Measurements from ENCODE around the gene WDR20.
"Not testable (repeated sequence)": the region's sequence is repeated elsewhere in the genome, so short reads cannot be mapped to it uniquely, and the experiment has no call there.

WDR20 gene

GRCh38 chr14:102222751-102223150, 83.1 kb downstream of the WDR20 start:
- no peak for DNase-seq

GRCh38 chr14:102223682-102224081, 84.0 kb downstream of the WDR20 start:
- no peak for DNase-seq

GRCh38 chr14:102225386-102225785, 85.7 kb downstream of the WDR20 start:
- DNase-seq = no peak

GRCh38 chr14:102225936-102226335, 86.2 kb downstream of the WDR20 start:
- no peak for DNase-seq

DNA sequence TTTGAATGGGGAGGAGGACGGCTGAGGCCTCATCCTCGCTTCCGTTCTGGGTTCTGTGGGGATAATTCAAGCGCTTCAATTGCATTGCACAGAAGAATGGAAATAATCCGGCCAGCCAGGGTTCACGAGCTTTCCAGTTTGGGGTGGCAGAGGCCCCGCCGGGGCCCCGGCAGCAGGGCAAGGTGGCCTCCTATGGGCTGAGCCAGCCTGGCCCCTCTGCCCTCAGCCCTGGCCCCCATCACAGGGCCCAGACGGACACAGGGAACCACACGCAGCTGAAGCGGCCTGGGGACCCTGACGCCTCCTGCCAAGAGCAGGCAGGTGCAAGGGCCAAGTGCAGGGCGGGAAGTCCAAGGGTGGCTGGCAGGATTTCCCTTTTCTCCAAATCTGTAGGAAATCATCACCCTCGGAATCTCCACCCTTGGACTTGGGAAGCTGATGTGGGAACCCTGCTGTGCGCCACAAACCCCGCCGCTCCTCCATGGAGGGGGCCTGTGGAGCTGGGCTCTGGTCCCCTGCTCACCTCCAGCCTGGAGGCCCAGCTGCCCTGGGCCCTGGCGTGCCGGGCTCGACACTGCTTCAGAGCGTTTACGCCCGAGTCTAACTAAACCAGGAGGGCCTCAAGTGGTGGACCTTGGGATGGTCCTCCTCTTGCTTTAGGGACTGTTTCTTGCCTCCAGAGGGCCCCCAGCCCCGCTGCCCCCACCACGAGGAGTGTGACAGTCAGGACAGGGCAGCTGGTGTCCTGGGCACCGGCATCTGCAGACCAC, 86.8 kb downstream of the WDR20 start:
- no peak for DNase-seq

DNA sequence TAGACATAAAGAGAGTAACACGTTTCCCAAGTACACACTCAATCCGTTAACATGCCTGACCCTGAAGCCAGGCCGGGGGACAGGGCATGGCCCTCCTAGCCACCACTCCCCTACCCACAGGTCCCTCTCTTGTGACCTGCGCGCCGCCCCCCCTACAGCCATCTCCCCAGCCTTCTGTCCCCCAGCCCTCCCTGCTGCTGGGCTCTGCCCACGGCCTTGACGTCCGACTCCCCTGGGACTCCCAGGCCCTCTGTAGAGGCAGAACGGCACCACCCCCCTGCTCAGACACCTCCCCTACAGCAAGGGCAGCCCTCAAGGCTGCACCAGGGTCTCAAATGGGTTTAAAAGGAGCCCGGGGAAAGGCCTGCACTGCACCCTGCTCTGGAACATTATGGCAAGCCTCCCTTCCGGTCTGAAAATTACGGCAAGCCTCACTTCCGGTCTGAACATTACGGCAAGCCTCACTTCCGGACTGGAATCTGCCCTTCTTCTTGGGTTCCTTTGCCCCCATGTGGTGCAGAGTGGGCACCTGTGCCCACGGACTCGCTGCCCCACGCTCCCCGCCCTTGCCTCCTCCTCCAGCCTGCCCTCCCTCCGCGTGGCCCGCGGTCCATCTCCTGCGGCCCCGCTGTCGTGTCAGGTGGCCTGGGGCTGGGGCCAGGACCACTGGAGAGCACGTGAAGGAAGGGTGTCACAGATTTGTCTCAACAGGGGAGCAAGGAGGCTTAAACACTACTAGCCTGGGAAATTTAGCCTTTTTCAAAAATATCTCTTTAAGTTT, 87.7 kb downstream of the WDR20 start:
- DNase-seq = no peak

DNA sequence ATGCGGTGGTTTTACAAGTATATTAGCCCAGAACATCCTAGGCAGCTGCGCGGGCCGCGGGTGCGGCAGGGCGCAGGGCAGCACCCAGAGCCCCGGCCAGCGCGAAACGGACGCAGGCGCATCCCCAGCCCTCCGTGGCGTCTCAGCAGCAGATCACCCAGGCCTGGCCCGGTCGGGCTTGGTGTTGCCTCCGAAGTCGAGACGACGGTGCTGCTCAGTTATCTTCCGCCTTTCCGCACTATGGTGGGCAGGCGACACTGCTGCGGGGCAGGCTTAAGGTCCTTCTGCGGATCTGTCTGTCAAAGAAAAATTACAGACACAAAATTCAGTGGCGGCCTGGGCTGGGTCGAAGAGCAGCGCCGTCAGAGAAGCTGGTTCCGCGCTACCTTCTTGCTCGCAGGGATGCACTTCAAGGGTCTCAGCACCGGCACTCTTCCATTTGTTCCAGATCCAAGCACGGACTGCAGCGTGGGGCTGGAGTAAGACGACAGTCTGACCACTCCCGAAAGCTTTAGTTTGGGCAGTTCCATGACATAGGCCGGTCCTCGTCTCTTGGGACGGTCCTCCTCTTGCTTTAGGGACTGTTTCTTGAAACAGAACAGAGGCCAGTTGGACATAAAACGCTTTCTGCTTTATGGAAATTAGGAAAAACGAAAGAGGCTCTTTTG, 89.5 kb downstream of the WDR20 start:
- DNase-seq = no peak

DNA sequence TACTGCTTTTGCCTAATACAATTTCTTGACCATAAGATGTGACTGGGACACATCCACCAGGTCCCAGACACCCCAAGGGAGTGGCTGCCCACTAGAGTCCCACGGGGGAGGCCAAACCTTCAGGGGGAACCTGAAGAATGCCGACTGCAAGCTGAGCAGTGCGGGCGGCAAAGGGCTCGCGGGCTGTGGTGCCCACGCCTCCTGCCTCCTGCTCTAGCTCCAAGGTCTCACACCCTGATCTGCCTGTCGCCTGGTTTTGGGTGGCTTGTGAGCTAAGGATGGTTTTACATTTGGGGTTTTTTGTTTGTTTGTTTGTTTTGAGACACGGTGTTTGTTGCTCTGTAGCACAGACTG, 90.0 kb downstream of the WDR20 start:
- DNase-seq = no peak

- DNase-seq = no peak
These were observed 90.9 kb downstream of the WDR20 start for GRCh38 chr14:102230481-102231210.

- no peak for DNase-seq
These were observed 92.0 kb downstream of the WDR20 start for GRCh38 chr14:102231476-102232347.

DNA sequence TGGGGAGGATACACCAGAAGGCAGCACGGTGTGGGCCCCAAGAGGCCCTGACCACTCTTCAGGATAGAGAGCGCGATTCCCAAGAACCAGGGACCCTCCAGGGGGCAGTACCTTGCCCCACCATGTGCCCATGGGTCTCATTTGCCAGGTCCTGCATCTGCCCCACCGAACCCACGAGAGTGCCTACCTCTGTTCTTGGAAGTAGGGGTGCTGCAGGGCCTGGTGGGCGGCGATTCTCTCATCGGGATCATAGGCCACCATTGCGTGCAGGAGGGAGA, 92.6 kb downstream of the WDR20 start:
- DNase-seq = no peak

DNA sequence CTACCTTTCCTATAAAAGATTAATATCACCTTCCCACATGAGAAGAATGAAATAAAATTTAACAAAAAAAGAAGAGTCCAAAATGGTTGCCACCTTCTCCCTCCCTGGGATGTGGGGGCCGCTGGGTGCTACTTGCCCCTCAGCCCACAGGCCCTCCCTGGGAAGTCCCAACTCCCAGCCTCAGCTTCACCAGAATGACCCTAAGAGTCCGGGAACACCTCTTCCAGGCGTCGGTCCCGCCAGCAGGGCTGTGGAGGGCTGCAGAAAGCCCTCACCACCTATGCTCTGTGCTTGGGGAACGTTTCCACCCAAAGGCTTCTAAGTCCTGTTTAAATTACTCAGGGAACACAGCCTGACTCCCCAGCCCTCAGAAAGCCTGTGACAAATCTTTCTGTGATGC, 93.4 kb downstream of the WDR20 start:
- no peak for DNase-seq

- DNase-seq = no peak
These were observed 94.9 kb downstream of the WDR20 start for GRCh38 chr14:102234331-102235264.

GRCh38 chr14:102235275-102235897, 95.7 kb downstream of the WDR20 start:
- DNase-seq = peak; percentile 72

GRCh38 chr14:102236026-102236425, 96.3 kb downstream of the WDR20 start:
- DNase-seq = no peak

DNA sequence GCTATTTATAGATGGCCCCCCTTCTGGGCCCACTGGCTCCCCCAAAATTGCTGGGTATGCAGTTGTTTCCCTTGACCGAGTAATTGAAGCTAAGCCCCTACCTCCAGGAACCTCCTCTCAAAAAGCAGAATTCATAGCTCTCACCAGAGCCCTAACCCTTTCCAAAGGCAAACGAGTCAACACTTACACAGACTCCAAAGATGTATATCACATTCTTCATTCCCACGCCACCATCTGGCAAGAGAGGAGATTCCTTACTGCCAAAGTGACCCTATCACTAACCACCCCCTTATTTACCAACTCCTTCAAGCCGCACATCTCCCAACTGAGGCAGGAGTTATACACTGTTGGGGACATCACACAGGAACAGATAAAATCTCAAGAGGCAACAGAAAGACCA, 98.4 kb downstream of the WDR20 start:
- no peak for DNase-seq

- DNase-seq = no peak
These were observed 99.1 kb downstream of the WDR20 start for GRCh38 chr14:102238766-102239165.

DNA sequence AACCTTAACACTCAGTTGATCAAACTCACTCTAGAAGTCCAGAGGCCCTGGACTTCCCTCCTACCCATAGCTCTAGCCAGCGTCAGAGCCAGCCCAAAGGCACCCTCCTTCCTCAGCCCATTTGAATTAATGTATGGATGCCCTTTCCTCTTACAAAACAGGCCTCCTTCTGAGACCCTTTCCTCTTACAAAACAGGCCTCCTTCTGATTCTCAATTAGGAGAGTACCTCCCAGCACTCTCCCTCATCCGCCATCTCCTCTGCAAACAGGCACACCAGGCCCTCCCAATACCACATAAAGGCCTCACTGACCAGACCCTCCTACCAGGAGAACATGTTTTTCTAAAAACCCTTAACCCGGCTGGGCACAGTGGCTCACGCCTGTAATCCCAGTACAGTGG, 99.5 kb downstream of the WDR20 start:
- no peak for DNase-seq

GRCh38 chr14:102240481-102240880, 100.8 kb downstream of the WDR20 start:
- not testable (repeated sequence) for DNase-seq

DNA sequence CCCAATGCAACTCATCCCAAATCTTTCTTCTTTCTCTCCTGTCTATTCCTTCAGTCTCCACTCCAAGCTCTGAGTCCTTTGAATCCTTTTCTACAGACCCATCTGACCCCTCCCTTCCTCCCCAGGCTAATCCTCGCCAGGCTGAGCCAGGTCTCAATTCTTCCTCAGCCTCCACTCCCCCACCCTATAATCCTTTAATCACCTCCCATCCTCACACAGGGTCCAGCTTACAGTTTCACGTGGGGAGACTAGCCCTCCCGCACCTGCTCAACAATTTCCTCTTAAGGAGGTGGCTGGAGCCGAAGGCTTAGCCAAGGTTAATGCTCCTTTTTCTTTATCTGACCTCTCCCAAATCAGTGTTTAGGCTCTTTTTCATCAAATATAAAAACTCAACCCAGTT, 101.5 kb downstream of the WDR20 start:
- no peak for DNase-seq

GRCh38 chr14:102243795-102244194, 104.1 kb downstream of the WDR20 start:
- DNase-seq = not testable (repeated sequence)

All from activated CD4-positive, alpha-beta T cell treated with anti-CD3 and anti-CD28 coated beads, Interleukin-2, amount 50 U/mL, for 1 hour (primary cell).